Thoracic aorta (tissue), 2 donors: ENCODE measurements around the gene GH1. TPM values are rescaled to one million over a fixed set of nuclear protein-coding genes. Genes with fewer than 3 reads are reported as not detected.

Source experiments
- ATAC-seq: fragments of 150-250 bp; one replicate; pipeline ENCODE4 v1.8.0; 2017; ENCODE audit warnings: low read depth; ENCODE audit not compliant: insufficient number of reproducible peaks, low FRiP score
- DNase-seq: peaks from one replicate; pipeline ENCODE4 v3.0.0-alpha.2; 2020; ENCODE audit warnings: low spot score
- H3K27ac ChIP-seq, 2 donors: fragments of 200-600 bp; sonication (generic); 1 replicate in 1 of 2; 2 replicates in 1 of 2; pipeline ENCODE4 v1.5.1; 2016; ENCODE audit warnings: mild to moderate bottlenecking in 2 of 2, moderate library complexity in 2 of 2
- H3K27me3 ChIP-seq: fragments of 200-600 bp; sonication (generic); replicated peaks from 2 replicates; pipeline ENCODE4 v1.6.0; 2016; ENCODE audit warnings: mild to moderate bottlenecking; ENCODE audit not compliant: insufficient read depth
- H3K36me3 ChIP-seq: fragments of 200-600 bp; sonication (generic); one replicate; pipeline ENCODE4 v1.5.1; 2016
- H3K4me1 ChIP-seq, 2 donors: fragments of 200-600 bp; sonication (generic); 1 replicate in 1 of 2; 2 replicates in 1 of 2; pipeline versions ENCODE4 v1.5.1 to v1.6.0; 2016; ENCODE audit warnings: low read depth in 2 of 2, mild to moderate bottlenecking in 1 of 2; ENCODE audit not compliant: control insufficient read depth in 1 of 2
- H3K4me3 ChIP-seq: fragments of 200-600 bp; sonication (generic); 2 replicates; pipeline ENCODE4 v1.5.1; 2016; ENCODE audit warnings: mild to moderate bottlenecking
- H3K9me3 ChIP-seq: fragments of 200-600 bp; sonication (generic); 2 replicates; pipeline ENCODE4 v1.5.1; 2016
- CTCF ChIP-seq: fragments of 200-600 bp; sonication (generic); IDR thresholded peaks from one replicate; pipeline ENCODE4 v1.5.1; 2019; ENCODE audit warnings: antibody characterized with exemption
- total RNA-seq, 2 donors: library from RNA; depleted of rRNA; stranded (reverse); fragments of >200 nt; gene quantifications; one replicate each; pipeline versions ENCODE4 v1.1.0 to v1.2.3, GENCODE V29; 2016

Gene GH1
- total RNA-seq, 2 donors from 2014 or later, result not detected

GRCh38 chr17:63961355-63962212 is 42.9 kb upstream of the GH1 start:
- DNase-seq (no peak), ATAC-seq (peak; percentile 13)
- peak overlapping the region; percentile 53 for H3K4me3 ChIP-seq
- TF ChIP-seq CTCF, result no peak
- no peaks in the 10 kb centered on the region for H3K27me3 ChIP-seq
- H3K27ac ChIP-seq, result no peak overlapping the region
- H3K36me3 ChIP-seq, result no peaks in the 10 kb centered on the region
- no peaks in the 10 kb centered on the region for H3K9me3 ChIP-seq
- H3K4me1 ChIP-seq, result peaks cover 0 to 4% of the 10 kb centered on the region in 2 donors

GRCh38 chr17:63960430-63960829 is 41.8 kb upstream of the GH1 start:
- ATAC-seq (no peak), DNase-seq (no peak)
- TF ChIP-seq CTCF, result no peak
- Histone ChIP-seq H3K27me3 (no peaks in the 10 kb centered on the region), H3K27ac (no peak overlapping the region), H3K36me3 (no peaks in the 10 kb centered on the region), H3K4me3 (no peak overlapping the region), H3K4me1 (peaks cover 0 to 4% of the 10 kb centered on the region in 2 donors), H3K9me3 (no peaks in the 10 kb centered on the region)

- Histone ChIP-seq H3K27ac (no peak overlapping the region), H3K9me3 (no peaks in the 10 kb centered on the region), H3K27me3 (no peaks in the 10 kb centered on the region), H3K4me3 (no peak overlapping the region), H3K36me3 (no peaks in the 10 kb centered on the region), H3K4me1 (peaks cover 0 to 4% of the 10 kb centered on the region in 2 donors)
- ATAC-seq (no peak), DNase-seq (no peak)
- TF ChIP-seq CTCF, result no peak
Observed at GRCh38 chr17:63960006-63960405, 41.4 kb upstream of the GH1 start.

GRCh38 chr17:63956296-63956920 is 37.8 kb upstream of the GH1 start:
- H3K27ac ChIP-seq, result no peak overlapping the region
- peaks cover 0 to 3% of the 10 kb centered on the region in 2 donors for H3K4me1 ChIP-seq
- no peaks in the 10 kb centered on the region for H3K27me3 ChIP-seq
- no peak for DNase-seq
- no peak for TF ChIP-seq CTCF
- H3K4me3 ChIP-seq, result no peak overlapping the region
- H3K9me3 ChIP-seq, result no peaks in the 10 kb centered on the region
- ATAC-seq, result no peak
- H3K36me3 ChIP-seq, result no peaks in the 10 kb centered on the region

GRCh38 chr17:63955791-63956190 is 37.2 kb upstream of the GH1 start:
- no peak overlapping the region for H3K27ac ChIP-seq
- H3K4me1 ChIP-seq, result no peaks in the 10 kb centered on the region
- no peaks in the 10 kb centered on the region for H3K9me3 ChIP-seq
- no peak for TF ChIP-seq CTCF
- H3K36me3 ChIP-seq, result no peaks in the 10 kb centered on the region
- DNase-seq (no peak), ATAC-seq (no peak)
- no peaks in the 10 kb centered on the region for H3K27me3 ChIP-seq
- H3K4me3 ChIP-seq, result no peak overlapping the region
